HG02981 (cell line): ENCODE measurements around the gene TPT1.
"Not testable (repeated sequence)": the region's sequence is repeated elsewhere in the genome, so short reads cannot be mapped to it uniquely, and the experiment has no call there.

Experiments
- ATAC-seq: cut with Tn5 transposase; IDR thresholded peaks from one replicate; pipeline ENCODE4 v1.9.1; 2021; ENCODE audit warnings: mild to moderate bottlenecking, moderate library complexity; ENCODE audit not compliant: unreplicated experiment

Gene TPT1

DNA sequence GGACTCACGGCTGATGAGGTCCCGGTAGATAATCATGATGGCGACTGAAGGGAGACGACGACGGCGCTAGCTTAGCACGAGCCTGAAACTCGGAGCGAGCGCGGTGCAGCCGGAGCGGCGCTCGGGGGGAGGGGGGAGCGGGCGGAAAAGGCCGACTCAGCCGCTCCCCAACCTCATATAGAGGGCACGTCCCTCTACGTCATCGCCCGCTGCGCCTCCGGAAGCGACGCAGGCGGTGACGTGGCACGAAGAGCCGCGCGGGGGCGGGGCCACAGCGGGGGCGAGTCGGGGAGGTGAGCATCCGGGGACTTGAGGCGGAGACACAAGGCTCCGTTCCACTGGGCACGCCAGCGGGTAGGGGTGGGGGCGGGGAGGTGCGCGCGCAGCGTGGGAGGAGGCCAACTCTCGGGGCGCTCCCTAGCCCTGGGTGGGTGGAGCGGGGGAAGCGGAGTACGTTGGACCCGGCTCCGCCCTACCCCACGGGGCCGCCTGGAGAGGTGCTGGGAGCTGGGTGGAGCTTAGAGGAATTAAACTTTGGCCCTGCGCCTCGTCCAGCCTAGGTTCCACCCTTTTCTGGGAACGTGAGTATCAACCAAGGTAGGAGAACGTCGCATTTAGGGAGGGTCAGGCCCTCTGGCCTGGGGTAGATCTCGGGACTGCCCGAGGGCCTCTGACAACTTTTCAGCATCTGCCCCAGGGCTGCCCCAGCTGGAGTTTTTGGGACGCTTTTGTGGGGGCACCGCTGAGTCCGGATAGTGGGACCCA, at the start of gene TPT1:
Gene TPT1, minus strand, starts transcription at position 150 of the 765 bp plus-strand sequence. Its CDS starts 114 bp downstream, at position 36.
- peak; percentile 86 for ATAC-seq

DNA sequence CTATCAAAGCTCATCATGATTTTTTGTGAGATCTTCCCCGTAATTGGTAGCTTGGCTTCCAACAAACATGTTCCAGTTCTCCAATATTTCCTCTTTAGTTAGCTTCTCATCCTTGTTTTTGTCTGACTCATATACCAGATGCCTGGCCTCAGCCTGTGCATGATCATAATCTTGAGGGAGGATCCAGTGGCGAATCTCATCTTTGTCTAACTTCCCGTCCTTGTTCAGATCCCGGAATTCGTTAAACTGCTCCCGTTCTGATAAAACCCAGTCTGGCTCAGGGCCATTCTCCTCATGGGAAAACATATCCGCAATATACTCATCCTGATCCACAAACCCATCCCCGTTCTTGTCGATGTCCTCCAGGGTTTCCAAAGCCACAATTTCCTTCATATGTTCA, 49.4 kb upstream of the TPT1 start:
- not testable (repeated sequence) for ATAC-seq

DNA sequence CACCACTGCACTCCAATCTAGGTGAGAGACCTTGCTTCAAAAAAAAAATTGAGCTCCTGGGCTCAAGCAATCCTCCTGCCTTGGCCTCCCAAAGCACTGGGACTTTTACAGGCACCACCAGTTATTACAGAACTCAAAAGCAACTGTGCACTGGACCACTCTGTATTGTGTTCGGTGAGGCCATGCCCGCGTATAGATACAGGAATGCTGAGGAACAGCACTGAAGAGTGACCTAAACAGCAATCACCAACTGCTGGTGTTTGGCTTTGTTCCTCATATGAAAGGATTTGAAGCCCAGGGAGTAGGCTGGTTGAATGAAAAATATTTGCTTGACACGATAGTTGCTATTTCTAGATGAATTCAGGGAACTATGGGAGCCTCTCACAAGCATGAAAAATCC, 47.7 kb upstream of the TPT1 start:
- ATAC-seq: no peak

DNA sequence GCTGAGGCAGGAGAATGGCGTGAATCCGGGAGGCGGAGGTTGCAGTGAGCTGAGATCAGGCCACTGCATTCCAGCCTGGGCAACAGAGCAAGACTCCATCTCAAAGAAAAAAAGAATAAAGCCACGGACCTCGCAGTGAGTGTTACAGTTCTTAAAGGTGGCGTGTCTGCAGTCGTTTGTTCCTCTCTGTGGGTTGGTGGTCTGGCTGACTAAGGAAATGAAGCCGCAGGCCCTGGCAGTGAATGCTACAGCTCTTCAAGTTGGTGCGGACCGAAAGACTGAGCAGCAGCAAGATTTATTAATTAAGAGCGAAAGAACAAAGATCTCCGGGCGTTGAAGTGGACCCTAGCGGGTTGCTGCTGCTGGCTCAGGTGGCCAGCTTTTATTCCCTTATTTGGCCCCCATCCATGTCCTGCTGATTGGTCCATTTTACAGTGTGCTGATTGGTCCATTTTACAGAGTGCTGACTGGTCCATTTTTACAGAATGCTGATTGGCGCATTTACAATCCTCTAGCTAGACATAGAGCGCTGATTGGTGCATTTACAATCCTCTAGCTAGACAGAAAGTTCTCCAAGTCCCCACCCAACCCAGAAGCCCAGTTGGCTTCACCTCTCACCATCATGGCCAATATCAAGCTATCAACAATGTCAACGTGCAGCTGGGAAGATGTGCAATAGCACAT, 46.1 kb upstream of the TPT1 start:
- ATAC-seq: not testable (repeated sequence)

DNA sequence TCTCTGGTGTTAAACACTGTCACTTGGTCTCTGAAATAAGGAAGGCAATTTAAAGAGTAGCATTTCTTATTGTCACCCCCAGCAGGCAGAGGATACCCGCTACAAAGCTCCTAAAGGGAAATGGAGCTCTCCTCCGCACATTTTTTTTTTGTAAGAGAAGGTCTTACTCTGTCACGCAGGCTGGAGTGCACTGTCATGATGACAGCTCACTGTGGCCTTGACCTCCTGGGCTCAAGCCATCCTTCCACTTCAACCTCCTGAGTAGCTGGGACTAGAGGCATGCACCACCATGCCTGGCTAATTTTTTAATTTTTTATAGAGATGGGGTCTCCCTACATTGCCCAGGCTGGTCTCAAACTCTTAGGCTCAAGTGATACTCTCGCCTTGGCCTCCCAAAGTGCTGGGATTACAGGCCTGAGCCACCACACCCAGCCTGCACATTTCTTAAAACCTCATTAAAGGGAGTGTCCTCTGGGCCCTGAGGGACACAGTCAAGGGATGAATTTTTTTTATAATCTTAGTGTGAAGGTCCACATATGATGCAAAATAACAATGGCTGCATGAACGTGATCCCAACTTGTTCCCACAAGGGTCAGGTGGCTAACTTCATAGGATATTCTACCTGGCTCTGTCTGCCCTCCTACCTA, 45.0 kb upstream of the TPT1 start:
- no peak for ATAC-seq

DNA sequence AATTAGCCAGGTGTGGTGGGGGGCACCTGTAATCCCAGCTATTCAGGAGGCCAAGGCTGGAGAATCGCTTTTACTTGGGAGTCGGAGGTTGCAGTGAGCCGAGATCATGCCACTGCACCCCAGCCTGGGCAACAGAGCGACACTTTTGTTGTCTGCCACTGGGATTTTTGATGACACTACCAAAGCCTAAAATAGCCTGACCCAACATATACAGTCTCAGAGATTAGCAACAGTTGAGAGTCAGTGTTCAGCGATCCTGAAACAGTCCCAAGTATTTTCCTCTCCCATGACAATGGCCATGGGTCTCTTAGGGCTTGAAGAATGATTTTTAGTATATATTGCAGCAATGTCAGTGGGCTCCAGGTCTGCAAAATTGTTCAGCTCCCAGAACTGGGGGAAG, 44.3 kb upstream of the TPT1 start:
- no peak for ATAC-seq

DNA sequence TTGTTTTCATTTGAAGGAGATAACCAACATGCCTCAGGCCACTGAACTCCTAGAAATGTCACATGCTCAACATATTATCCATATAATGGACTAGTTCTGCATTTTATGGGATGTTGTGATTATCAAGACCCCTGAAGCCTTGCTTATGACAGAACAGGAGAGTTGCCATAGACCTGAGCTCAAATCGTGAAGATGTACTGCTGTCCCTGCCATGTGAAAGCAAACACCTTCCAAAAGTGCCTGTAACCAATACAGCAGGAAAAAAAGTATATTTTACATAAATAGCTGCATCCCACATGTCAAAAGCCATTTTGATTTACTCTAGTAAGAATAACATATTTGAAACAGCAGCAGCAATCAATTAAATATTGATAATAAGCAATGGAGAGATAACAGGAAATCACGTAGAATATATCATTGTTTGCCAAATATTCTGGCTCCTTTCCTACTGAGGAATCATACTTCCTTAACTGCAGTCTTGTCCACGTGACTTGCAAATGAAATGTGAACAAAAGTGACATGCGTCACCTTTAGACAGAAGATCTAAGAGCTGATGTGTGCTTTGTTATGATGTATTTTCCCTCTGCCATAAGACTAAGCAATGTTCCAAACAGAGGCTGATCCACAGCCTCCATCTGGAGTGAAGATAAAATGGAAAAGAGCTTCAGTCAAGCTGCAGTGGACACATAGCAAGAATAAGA, 43.6 kb upstream of the TPT1 start:
- ATAC-seq: no peak

DNA sequence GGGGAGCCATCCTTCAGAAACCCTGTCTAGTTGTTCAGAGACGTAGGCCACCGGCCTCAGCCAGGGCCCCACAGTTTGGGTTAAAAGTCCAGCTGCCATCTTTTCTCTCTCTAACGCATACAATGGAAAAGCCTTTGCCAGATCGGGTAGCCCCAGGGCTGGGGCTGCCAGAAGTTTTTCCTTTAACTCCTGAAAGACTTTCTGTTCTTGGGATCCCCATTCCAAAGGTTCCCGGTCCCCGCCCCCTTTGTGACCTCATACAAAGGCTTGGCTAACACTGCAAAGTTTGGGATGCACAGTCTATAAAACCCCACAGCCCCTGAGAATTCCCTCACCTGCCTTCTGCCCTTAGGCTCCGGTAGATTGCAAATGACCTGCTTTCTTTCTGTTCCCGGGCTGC, 41.8 kb upstream of the TPT1 start:
- ATAC-seq: not testable (repeated sequence)

DNA sequence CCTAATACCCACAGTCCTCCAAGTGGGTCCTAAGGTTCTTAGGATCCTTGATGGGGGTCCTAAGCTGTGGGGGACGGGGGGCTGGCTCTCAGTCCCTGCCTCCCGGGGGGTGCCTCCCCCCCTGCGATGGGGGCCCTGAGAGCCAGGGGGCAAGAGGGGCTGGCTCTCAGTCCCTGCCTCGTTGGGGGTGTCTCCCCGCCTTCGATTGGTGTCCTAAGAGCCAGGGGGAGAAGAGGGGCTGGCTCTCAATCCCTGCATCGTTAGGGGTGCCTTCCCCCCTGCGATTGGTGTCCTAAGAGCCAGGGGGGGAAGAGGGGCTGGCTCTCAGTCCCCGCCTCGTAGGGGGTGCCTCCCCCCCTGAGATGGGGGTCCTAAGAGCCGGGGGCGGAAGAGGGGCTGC, 40.2 kb upstream of the TPT1 start:
- no peak for ATAC-seq

DNA sequence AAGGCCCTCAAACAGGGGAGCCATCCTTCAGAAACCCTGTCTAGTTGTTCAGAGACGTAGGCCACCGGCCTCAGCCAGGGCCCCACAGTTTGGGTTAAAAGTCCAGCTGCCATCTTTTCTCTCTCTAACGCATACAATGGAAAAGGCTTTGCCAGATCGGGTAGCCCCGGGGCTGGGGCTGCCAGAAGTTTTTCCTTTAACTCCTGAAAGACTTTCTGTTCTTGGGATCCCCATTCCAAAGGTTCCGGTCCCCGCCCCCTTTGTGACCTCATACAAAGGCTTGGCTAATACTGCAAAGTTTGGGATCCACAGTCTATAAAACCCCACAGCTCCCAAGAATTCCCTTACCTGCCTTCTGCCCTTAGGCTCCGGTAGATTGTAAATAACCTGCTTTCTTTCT, 39.7 kb upstream of the TPT1 start:
- not testable (repeated sequence) for ATAC-seq

DNA sequence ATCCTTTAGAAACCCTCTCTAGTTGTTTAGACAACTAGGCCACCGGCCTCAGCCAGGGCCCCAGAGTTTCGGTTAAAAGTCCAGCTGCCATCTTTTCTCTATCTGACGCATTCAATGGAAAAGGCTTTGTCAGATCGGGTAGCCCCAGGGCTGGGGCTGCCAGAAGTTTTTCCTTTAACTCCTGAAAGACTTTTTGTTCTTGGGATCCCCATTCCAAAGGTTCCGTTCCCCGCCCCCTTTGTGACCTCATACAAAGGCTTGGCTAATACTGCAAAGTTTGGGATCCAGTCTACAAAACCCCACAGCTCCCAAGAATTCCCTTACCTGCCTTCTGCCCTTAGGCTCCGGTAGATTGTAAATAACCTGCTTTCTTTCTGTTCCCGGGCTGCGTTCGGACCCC, 38.5 kb upstream of the TPT1 start:
- not testable (repeated sequence) for ATAC-seq

DNA sequence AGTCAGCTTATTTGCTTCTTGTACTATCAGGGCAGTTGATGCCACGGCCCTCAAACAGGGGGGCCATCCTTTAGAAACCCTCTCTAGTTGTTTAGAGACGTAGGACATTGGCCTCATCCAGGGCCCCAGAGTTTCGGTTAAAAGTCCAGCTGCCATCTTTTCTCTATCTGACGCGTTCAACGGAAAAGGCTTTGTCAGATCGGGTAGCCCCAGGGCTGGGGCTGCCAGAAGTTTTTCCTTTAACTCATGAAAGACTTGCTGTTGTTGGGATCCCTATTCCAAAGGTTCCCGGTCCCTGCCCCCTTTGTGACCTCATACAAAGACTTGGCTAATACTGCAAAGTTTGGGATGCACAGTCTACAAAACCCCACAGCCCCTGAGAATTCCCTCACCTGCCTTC, 37.8 kb upstream of the TPT1 start:
- not testable (repeated sequence) for ATAC-seq

DNA sequence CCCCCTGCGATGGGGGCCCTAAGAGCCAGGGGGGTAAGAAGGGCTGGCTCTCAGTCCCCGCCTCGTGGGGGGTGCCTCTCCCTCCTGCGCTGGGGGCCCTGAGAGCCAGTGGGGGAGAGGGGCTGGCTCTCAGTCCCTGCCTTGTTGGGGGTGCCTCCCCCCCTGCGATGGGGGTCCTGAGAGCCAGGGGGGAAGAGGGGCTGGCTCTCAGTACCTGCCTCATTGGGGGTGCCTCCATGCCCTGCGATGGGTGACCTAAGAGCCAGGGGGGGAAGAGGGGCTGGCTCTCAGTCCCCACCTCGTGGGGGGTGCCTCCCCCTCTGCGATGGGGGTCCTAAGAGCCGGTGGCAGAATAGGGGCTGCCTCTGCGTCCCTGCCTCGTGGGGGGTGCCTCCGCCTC, 36.3 kb upstream of the TPT1 start:
- not testable (repeated sequence) for ATAC-seq

DNA sequence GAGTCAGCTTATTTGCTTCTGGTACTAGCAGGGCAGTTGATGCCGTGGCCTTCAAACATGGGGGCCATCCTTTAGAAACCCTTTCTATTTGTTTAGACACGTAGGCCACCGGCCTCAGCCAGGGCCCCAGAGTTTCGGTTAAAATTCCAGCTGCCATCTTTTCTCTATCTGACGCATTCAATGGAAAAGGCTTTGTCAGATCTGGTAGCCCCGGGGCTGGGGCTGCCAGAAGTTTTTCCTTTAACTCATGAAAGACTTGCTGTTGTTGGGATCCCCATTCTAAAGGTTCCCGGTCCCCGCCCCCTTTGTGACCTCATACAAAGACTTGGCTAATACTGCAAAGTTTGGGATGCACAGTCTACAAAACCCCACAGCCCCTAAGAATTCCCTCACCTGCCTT, 35.7 kb upstream of the TPT1 start:
- ATAC-seq: not testable (repeated sequence)

DNA sequence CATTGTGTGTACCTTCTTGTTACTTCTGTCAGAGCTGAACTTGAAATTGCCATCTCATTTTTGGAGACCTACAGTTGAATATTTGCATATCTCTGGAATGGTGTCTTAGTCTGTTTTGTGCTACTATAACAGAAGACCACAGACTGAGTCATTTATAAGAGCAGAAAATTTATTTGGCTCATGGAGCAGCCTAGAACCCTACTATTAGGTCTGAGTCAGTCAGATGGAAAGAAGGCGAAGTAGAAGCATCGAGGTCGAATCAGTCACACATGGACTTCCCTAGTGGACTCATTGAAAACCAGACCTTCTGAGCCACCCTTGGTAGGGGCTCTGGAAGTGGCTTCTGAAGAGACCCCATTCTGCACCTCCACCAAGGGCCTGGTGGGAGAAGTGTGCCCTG, 33.9 kb upstream of the TPT1 start:
- no peak for ATAC-seq

DNA sequence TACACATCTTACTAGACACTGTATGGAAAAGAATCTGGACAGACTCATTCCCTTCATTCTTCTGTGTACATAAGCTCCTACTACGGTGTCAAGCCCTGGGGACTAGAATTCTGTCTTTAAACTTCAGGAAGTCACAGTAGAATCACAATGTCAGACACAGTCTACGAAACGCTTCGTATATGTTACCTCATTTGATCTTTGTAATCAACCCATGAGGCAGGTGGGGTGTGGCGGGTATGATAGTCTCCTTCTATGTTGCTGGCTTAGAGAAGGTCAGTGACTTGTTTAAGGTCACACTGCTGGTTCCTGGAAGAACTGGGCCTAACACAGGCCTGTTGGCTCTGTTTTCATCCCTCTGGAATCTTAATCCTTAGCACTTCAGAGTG, 32.2 kb upstream of the TPT1 start:
- no peak for ATAC-seq

DNA sequence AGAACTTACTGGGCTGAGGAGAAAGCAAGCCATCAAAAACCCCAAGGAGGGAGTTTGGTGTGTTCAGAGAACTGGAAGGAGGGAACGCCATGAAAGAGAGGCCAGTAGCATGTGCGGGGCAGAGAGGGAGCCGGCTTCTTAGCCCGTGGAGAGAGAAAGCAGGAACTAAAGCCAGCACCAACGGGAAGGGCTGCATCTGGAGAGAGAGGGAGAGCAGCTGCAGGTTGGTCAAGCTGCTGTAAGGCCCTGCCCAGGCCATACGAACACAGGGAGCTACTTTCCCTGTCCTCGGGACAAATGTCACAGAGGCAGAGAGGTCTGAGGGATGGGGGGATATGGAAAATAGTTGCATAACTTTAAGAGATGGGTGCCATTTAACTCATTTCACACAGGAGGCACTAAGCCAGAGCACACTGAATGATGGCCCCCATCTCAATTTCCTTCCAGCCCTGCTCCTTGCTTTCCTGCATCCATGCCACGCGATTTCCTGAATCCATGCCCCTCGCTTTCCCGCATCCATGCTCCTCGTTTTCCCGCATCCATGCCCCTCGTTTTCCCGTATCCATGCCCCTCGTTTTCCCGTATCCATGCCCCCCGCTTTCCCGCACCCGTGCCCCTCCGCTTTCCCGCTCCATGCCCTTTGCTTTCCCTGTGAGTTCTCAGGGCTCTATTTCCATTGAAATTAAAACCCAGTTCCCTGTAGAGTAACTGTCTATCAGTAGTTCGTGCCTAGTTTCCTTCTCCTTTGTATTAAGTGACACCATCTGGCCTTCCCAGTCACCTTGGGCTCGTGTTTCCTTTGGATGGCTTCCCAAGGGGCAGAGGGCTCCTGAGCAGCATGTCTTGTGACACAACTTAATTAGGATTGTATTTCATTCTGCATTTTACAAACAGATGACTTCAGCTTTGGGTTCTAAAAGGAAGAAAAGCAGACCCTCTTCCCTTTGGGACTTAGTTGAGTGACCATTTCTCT, 31.5 kb upstream of the TPT1 start:
- ATAC-seq: no peak

DNA sequence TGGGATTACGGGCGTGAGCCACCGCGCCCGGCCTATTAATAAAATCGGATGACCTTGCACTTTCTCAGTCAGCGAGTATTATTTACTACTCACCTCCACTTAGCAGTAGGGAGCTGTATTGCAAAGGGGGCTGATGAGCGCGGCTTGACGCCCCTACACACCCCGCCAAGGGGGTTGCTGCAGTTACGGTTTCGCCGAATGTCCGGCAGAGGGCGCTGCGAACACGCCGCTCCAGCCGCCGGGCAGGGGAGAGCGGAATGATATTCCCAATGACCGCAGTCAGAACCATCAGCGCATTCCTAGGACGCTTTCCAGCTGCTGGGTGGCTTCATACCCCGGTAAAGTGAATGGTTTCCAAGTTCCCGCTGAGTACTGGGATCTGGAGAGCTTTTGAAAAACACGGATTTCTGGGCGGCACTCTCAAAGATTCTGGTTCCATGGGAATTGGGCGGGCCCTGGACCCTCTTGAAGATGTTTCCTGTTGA, 30.0 kb upstream of the TPT1 start:
- no peak for ATAC-seq

DNA sequence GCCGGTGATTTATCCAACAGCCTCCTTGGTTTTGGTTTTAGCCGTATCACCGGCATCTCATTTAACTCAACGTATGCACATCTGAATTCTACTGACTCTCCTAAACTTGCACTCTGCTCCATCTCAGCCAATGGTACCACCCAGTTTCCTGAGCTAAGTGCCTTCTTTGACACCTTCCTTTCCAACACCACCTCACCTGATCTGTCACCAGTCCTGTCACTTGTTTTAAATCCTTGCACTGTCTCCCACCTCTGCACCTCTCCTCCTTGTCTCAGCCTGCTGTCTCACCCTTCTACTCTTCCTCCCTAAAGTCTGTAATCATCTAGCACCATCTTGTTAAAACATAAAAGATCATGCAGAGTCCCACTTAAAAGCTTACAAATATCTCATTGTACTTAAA, 28.1 kb upstream of the TPT1 start:
- ATAC-seq: no peak

DNA sequence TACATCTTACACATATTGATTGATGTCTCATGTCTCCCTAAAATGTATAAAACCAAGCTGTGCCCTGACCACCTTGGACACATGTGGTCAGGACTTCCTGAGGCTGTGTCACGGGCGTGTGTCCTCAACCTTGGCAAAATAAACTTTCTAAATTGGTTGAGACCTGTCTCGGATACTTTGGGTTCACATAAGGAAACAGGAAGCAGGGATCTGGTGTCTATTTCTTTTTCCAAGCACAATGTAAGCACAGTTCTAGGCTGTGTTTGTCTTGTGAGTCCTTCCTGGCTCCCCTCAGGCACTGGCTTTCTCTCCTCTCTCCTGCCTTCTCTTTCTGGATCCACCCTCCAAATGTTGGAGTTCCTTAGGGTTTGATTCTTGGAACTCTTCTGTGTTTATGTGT, 27.6 kb upstream of the TPT1 start:
- ATAC-seq: no peak
